ENCODE results near the gene GANAB. TPM values are rescaled to one million over a fixed set of nuclear protein-coding genes. Genes with fewer than 3 reads are reported as not detected.

The GANAB gene
- total RNA-seq, 1 donor from 2014 or later = 271 TPM

GRCh38 chr11:62687508-62688396 lies 41.3 kb upstream of the GANAB start:
- H3K36me3 ChIP-seq (ENCODE audit: control insufficient read depth, insufficient read depth, low read length) = no peaks in the 10 kb centered on the region
- peaks cover 6% of the 10 kb centered on the region for H3K27me3 ChIP-seq (ENCODE audit: control insufficient read depth, insufficient read depth, low read length)
- DNase-seq (ENCODE audit: low read depth) = no peak
- H3K4me3 ChIP-seq (ENCODE audit: low read depth, low read length) = no peak overlapping the region
- no peak for TF ChIP-seq CTCF (IDR thresholded peaks at IDR 0.05; ENCODE audit: insufficient read depth, low read length, poor library complexity, severe bottlenecking)

GRCh38 chr11:62682518-62682917 lies 36.1 kb upstream of the GANAB start:
- DNase-seq (ENCODE audit: low read depth) = no peak
- no peak overlapping the region for H3K4me3 ChIP-seq (ENCODE audit: low read depth, low read length)
- peaks cover 3% of the 10 kb centered on the region for H3K36me3 ChIP-seq (ENCODE audit: control insufficient read depth, insufficient read depth, low read length)
- TF ChIP-seq CTCF (IDR thresholded peaks at IDR 0.05; ENCODE audit: insufficient read depth, low read length, poor library complexity, severe bottlenecking) = no peak
- H3K27me3 ChIP-seq (ENCODE audit: control insufficient read depth, insufficient read depth, low read length) = no peaks in the 10 kb centered on the region

GRCh38 chr11:62680825-62681240 lies 34.4 kb upstream of the GANAB start:
- H3K4me3 ChIP-seq (ENCODE audit: low read depth, low read length) = no peak overlapping the region
- DNase-seq (ENCODE audit: low read depth) = no peak
- H3K27me3 ChIP-seq (ENCODE audit: control insufficient read depth, insufficient read depth, low read length) = no peaks in the 10 kb centered on the region
- TF ChIP-seq CTCF (IDR thresholded peaks at IDR 0.05; ENCODE audit: insufficient read depth, low read length, poor library complexity, severe bottlenecking) = peak; percentile 56
- peaks cover 3% of the 10 kb centered on the region for H3K36me3 ChIP-seq (ENCODE audit: control insufficient read depth, insufficient read depth, low read length)

- DNase-seq (ENCODE audit: low read depth) = no peak
- no peaks in the 10 kb centered on the region for H3K27me3 ChIP-seq (ENCODE audit: control insufficient read depth, insufficient read depth, low read length)
- H3K36me3 ChIP-seq (ENCODE audit: control insufficient read depth, insufficient read depth, low read length) = peaks cover 3% of the 10 kb centered on the region
- no peak for TF ChIP-seq CTCF (IDR thresholded peaks at IDR 0.05; ENCODE audit: insufficient read depth, low read length, poor library complexity, severe bottlenecking)
- peak within 1 kb of the TSS; percentile 100 for H3K4me3 ChIP-seq (ENCODE audit: low read depth, low read length)
These were observed 32.6 kb upstream of the GANAB start, which contains the start of gene UBXN1 for GRCh38 chr11:62678770-62679696. UBXN1 (minus strand) TSS chr11:62679073; CDS start chr11:62678923, 150 bp downstream.

- H3K36me3 ChIP-seq (ENCODE audit: control insufficient read depth, insufficient read depth, low read length) = peaks cover 3% of the 10 kb centered on the region
- H3K27me3 ChIP-seq (ENCODE audit: control insufficient read depth, insufficient read depth, low read length) = no peaks in the 10 kb centered on the region
- TF ChIP-seq CTCF (IDR thresholded peaks at IDR 0.05; ENCODE audit: insufficient read depth, low read length, poor library complexity, severe bottlenecking) = no peak
- peak overlapping the region; percentile 100 for H3K4me3 ChIP-seq (ENCODE audit: low read depth, low read length)
- DNase-seq (ENCODE audit: low read depth) = no peak
These were observed 32.0 kb upstream of the GANAB start for GRCh38 chr11:62678433-62678769.

Measured in kidney epithelial cell (primary cell).